ENCODE measurements around the gene NUDT19. TPM values are rescaled to one million over a fixed set of nuclear protein-coding genes. Genes with fewer than 3 reads are reported as not detected.

NUDT19 gene
- total and polyA plus RNA-seq, 7 donors: 6.1 to 10.7 (median 6.7) TPM

DNA sequence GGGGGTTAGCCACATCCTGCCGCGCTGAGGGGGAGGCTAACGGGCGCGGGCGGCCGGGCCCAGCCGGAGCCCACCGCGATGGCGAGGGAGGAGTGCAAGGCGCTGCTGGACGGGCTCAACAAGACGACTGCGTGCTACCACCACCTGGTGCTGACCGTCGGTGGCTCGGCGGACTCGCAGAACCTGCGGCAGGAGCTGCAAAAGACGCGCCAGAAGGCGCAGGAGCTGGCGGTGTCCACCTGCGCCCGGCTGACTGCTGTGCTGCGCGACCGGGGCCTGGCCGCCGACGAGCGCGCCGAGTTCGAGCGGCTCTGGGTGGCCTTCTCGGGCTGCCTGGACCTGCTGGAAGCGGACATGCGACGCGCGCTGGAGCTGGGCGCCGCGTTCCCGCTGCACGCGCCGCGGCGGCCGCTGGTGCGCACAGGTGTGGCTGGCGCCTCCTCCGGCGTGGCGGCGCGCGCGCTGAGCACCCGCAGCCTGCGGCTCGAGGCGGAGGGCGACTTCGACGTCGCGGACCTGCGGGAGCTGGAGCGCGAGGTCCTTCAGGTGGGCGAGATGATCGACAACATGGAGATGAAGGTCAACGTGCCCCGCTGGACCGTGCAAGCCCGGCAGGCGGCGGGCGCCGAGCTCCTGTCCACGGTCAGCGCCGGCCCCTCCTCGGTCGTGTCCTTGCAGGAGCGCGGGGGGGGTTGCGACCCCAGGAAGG, 15.3 kb upstream of the NUDT19 start:
- Histone ChIP-seq H3K9me3 (no peaks in the 10 kb centered on the region), H3K4me3 (peak overlapping the region; percentile 74 to 99 (median 85)), H3K27me3 (peaks cover 0 to 23% (median 12%) of the 10 kb centered on the region in 3 donors), H3K27ac (peak overlapping the region in 3 of 4 donors; percentile 87 to 93 (median 88)), H3K4me1 (peaks cover 0 to 40% (median 34%) of the 10 kb centered on the region in 4 donors), H3K36me3 (no peaks in the 10 kb centered on the region)
- WGBS, 2 donors: 2 to 3% methylated on average over 93 of the region's 93 CpGs
- intact Hi-C loops (cut with DNase I): loop anchor here (5.0 to 10.0 kb wide), 3 partner anchors 94 to 498 kb away; partner anchors contain the start of genes PDCD5 and ZNF507
- TF ChIP-seq, protein P1, sequence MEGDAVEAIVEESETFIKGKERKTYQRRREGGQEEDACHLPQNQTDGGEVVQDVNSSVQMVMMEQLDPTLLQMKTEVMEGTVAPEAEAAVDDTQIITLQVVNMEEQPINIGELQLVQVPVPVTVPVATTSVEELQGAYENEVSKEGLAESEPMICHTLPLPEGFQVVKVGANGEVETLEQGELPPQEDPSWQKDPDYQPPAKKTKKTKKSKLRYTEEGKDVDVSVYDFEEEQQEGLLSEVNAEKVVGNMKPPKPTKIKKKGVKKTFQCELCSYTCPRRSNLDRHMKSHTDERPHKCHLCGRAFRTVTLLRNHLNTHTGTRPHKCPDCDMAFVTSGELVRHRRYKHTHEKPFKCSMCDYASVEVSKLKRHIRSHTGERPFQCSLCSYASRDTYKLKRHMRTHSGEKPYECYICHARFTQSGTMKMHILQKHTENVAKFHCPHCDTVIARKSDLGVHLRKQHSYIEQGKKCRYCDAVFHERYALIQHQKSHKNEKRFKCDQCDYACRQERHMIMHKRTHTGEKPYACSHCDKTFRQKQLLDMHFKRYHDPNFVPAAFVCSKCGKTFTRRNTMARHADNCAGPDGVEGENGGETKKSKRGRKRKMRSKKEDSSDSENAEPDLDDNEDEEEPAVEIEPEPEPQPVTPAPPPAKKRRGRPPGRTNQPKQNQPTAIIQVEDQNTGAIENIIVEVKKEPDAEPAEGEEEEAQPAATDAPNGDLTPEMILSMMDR (IDR thresholded peaks at IDR 0.05): no peak
- no peak for TF ChIP-seq POLR2A (IDR thresholded peaks at IDR 0.05)
- no peak for TF ChIP-seq EP300 (IDR thresholded peaks at IDR 0.05)
- TF ChIP-seq POLR2AphosphoS5 (IDR thresholded peaks at IDR 0.05): no peak
- DNase-seq: no peak

DNA sequence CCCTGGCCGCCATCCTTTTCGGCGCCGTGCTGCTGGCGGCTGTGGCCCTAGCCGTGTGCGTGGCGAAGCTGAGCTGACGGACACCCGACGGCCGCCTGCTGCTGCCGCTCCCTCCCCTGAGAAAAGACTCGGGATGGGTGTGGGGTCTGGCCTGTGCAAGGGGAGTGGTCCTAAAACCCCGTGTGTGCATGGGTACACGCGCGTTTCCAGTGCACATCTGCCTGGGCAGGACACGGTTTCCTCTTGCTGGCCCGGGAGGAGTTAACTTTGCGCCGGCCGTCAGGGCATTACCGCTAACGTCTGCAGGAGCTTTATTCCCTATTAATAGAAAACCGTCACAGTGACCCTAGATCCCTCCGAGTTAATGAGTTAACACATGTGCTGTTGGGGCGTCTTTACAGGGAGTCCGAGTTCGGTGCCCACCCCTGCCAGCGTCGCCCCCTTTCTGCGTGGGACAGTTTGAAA, 14.7 kb upstream of the NUDT19 start:
- H3K27me3 ChIP-seq: peaks cover 0 to 23% (median 12%) of the 10 kb centered on the region in 3 donors
- DNase-seq: no peak
- peak overlapping the region in 1 of 4 donors; percentile 93 for H3K27ac ChIP-seq
- no peak for TF ChIP-seq POLR2A (IDR thresholded peaks at IDR 0.05)
- TF ChIP-seq, protein P1 (IDR thresholded peaks at IDR 0.05): no peak
- H3K36me3 ChIP-seq: no peaks in the 10 kb centered on the region
- peak overlapping the region in 3 of 4 donors; percentile 81 to 99 (median 89) for H3K4me3 ChIP-seq
- H3K9me3 ChIP-seq: no peaks in the 10 kb centered on the region
- 15 to 17% methylated on average over 33 of the region's 33 CpGs for WGBS, 2 donors
- intact Hi-C loops (cut with DNase I): loop anchor here (5.0 to 10.0 kb wide), 3 partner anchors 95 to 498 kb away; partner anchors contain the start of genes PDCD5 and ZNF507
- H3K4me1 ChIP-seq: peaks cover 0 to 40% (median 34%) of the 10 kb centered on the region in 4 donors

DNA sequence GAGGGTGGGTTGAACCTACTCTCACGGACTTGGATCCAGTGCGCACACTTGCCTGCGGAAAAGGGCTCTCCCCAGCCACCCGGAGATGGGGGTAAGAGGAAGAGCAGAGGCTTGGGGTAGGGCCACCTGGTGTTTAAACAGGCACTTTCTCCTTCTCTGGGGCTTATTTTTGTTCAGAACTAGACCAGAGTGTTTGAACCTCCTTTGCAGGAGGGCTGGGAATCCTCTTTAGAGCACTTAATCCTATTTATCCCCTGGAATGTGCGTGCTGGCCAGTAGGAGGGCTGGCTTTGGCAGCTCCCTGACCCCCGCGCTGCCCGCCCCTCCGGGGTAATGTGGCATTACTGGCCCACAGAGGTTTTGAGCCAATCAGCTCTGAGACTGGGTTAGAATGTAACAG, 14.0 kb upstream of the NUDT19 start:
- H3K36me3 ChIP-seq: no peaks in the 10 kb centered on the region
- TF ChIP-seq POLR2AphosphoS5 (IDR thresholded peaks at IDR 0.05) (no peak), EP300 (IDR thresholded peaks at IDR 0.05) (no peak), POLR2A (IDR thresholded peaks at IDR 0.05) (no peak)
- TF ChIP-seq, protein P1 (IDR thresholded peaks at IDR 0.05): no peak
- no peak for DNase-seq
- peaks cover 0 to 23% (median 12%) of the 10 kb centered on the region in 3 donors for H3K27me3 ChIP-seq
- H3K9me3 ChIP-seq: no peaks in the 10 kb centered on the region
- H3K4me1 ChIP-seq: peaks cover 0 to 35% (median 32%) of the 10 kb centered on the region in 4 donors
- H3K4me3 ChIP-seq: no peak overlapping the region
- intact Hi-C loops (cut with DNase I): loop anchor here (5.0 to 10.0 kb wide), 3 partner anchors 95 to 497 kb away; partner anchors contain the start of genes PDCD5 and ZNF507
- 50 to 75% methylated on average over 9 of the region's 9 CpGs for WGBS, 2 donors
- peak overlapping the region in 1 of 4 donors; percentile 93 for H3K27ac ChIP-seq

DNA sequence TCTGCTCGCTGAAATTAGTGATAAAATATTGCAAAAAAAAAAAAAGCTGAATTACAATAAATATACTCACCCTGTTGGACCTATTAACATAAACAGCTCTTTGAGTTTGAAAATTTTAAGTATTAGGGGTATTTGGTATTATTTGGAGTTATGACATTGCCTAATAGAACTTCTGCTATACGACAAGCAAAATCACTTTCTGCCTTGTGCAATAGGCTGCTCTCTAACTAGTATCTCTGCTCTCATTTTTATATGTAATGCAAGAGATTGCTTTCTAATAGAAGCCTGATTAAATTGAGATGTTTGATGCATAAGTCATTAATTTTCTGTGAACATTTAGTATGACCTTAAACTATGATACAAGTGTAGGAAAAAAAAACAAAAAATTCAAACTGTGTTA, 10.6 kb upstream of the NUDT19 start:
- 80 to 88% methylated on average over 2 of the region's 2 CpGs for WGBS, 2 donors
- TF ChIP-seq EP300 (IDR thresholded peaks at IDR 0.05): no peak
- no peak for TF ChIP-seq POLR2A (IDR thresholded peaks at IDR 0.05)
- TF ChIP-seq POLR2AphosphoS5 (IDR thresholded peaks at IDR 0.05): no peak
- TF ChIP-seq, protein P1 (IDR thresholded peaks at IDR 0.05): no peak

More for the DNA sequence above, 10.6 kb upstream of the NUDT19 start:
- H3K36me3 ChIP-seq: no peaks in the 10 kb centered on the region
- no peak for DNase-seq
- H3K27me3 ChIP-seq: peaks cover 0 to 18% (median 10%) of the 10 kb centered on the region in 3 donors
- intact Hi-C loops (cut with DNase I): no loop called here
- no peak overlapping the region for H3K4me3 ChIP-seq
- peaks cover 0 to 10% (median 10%) of the 10 kb centered on the region in 4 donors for H3K4me1 ChIP-seq
- no peak overlapping the region for H3K27ac ChIP-seq
- no peaks in the 10 kb centered on the region for H3K9me3 ChIP-seq
